ENCODE data around the gene RNF38. TPM values are rescaled to one million over a fixed set of nuclear protein-coding genes. Genes with fewer than 3 reads are reported as not detected.

Gene RNF38
- total RNA-seq, 4 donors from 2014 or later = 18.2 to 79.2 (median 30.6) TPM

DNA sequence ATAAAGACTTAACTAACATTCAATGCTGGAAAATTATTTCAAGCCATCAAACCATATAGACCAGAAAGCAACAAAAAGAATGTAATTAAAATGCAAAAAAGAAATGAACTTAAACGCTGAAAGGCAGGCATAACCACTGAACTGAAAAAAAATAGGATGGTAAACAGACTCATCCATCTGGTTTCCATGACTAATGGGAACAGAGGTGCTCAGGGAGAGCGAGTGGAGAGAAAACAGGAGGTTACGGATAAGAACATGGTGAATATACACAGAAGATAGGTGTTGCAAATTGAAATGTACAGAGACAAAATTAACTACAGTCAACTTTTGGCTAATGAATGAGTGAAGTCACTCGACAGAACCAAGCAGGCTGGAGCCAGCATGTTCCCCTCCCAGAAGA, 43.5 kb upstream of the RNF38 start:
- Histone ChIP-seq H3K27ac (no peak overlapping the region), H3K36me3 (no peaks in the 10 kb centered on the region), H3K4me1 (no peaks in the 10 kb centered on the region), H3K9me3 (no peaks in the 10 kb centered on the region), H3K27me3 (no peaks in the 10 kb centered on the region), H3K4me3 (no peak overlapping the region)
- TF ChIP-seq POLR2A (IDR thresholded peaks at IDR 0.05) = no peak
- TF ChIP-seq, protein P1, sequence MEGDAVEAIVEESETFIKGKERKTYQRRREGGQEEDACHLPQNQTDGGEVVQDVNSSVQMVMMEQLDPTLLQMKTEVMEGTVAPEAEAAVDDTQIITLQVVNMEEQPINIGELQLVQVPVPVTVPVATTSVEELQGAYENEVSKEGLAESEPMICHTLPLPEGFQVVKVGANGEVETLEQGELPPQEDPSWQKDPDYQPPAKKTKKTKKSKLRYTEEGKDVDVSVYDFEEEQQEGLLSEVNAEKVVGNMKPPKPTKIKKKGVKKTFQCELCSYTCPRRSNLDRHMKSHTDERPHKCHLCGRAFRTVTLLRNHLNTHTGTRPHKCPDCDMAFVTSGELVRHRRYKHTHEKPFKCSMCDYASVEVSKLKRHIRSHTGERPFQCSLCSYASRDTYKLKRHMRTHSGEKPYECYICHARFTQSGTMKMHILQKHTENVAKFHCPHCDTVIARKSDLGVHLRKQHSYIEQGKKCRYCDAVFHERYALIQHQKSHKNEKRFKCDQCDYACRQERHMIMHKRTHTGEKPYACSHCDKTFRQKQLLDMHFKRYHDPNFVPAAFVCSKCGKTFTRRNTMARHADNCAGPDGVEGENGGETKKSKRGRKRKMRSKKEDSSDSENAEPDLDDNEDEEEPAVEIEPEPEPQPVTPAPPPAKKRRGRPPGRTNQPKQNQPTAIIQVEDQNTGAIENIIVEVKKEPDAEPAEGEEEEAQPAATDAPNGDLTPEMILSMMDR (IDR thresholded peaks at IDR 0.05) = no peak
- intact Hi-C loops (cut with DNase I; ENCODE audit: low total_unique reads) = no loop called here
- no peak for DNase-seq

DNA sequence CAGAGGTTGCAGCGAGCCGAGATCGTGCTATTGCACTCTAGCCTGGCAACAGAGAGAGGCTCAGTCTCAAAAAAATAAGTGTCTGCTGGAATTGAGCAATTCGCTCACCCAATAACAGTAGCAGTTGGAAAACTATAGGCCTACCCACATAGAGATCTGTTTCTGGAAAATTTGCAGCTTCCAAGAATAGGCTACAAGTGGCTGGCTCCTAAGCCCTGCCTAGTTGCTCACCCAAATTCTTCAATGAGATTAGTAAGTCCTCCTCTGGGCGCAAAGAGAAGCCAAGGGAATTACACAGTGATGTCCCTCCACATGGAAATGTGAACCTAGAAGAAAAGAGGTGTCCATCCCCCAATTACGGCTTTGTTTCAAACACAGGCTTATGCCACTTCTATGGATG, 42.6 kb upstream of the RNF38 start:
- Histone ChIP-seq H3K36me3 (no peaks in the 10 kb centered on the region), H3K9me3 (no peaks in the 10 kb centered on the region), H3K4me1 (no peaks in the 10 kb centered on the region), H3K4me3 (no peak overlapping the region), H3K27ac (no peak overlapping the region), H3K27me3 (no peaks in the 10 kb centered on the region)
- intact Hi-C loops (cut with DNase I; ENCODE audit: low total_unique reads) = no loop called here
- TF ChIP-seq, protein P1 (IDR thresholded peaks at IDR 0.05) = no peak
- no peak for TF ChIP-seq POLR2A (IDR thresholded peaks at IDR 0.05)
- no peak for DNase-seq

GRCh38 chr9:36441966-36442365, 41.9 kb upstream of the RNF38 start:
- Histone ChIP-seq H3K9me3 (no peaks in the 10 kb centered on the region), H3K4me3 (no peak overlapping the region), H3K27ac (no peak overlapping the region), H3K27me3 (no peaks in the 10 kb centered on the region), H3K4me1 (no peaks in the 10 kb centered on the region), H3K36me3 (no peaks in the 10 kb centered on the region)
- intact Hi-C loops (cut with DNase I; ENCODE audit: low total_unique reads) = no loop called here
- no peak for DNase-seq
- TF ChIP-seq, protein P1 (IDR thresholded peaks at IDR 0.05) = no peak
- no peak for TF ChIP-seq POLR2A (IDR thresholded peaks at IDR 0.05)

- Histone ChIP-seq H3K4me1 (no peaks in the 10 kb centered on the region), H3K4me3 (no peak overlapping the region), H3K27ac (no peak overlapping the region), H3K36me3 (no peaks in the 10 kb centered on the region), H3K9me3 (no peaks in the 10 kb centered on the region), H3K27me3 (no peaks in the 10 kb centered on the region)
- no peak for DNase-seq
- TF ChIP-seq, protein P1 (IDR thresholded peaks at IDR 0.05) = no peak
- TF ChIP-seq POLR2A (IDR thresholded peaks at IDR 0.05) = no peak
- intact Hi-C loops (cut with DNase I; ENCODE audit: low total_unique reads) = no loop called here
These were observed 38.6 kb upstream of the RNF38 start for GRCh38 chr9:36438536-36439236.

- Histone ChIP-seq H3K9me3 (no peaks in the 10 kb centered on the region), H3K4me3 (no peak overlapping the region), H3K36me3 (no peaks in the 10 kb centered on the region), H3K27ac (no peak overlapping the region), H3K27me3 (no peaks in the 10 kb centered on the region), H3K4me1 (peaks cover 0 to 3% of the 10 kb centered on the region in 2 donors)
- intact Hi-C loops (cut with DNase I; ENCODE audit: low total_unique reads) = no loop called here
- TF ChIP-seq, protein P1 (IDR thresholded peaks at IDR 0.05) = no peak
- TF ChIP-seq POLR2A (IDR thresholded peaks at IDR 0.05) = no peak
- DNase-seq = no peak
These were observed 37.7 kb upstream of the RNF38 start for GRCh38 chr9:36437790-36438189.

Data from uterus (tissue), 4 donors.